ENCODE results near the gene TERB1. TPM values are rescaled to one million over a fixed set of nuclear protein-coding genes. Genes with fewer than 3 reads are reported as not detected.

Gene TERB1
- total RNA-seq, 4 donors from 2014 or later = not detected

DNA sequence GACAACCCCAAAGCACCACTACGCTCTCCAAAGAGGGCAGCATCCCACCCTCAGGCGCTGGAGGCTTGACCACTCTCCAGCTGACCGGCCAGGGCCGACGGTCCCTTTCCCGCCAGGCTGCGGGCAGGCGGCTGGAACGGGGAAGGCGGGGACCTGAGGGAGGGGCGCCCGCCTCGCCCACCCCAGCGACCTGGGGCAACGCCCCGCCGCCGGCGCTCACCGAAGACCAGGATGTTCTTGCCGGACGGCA, 50.4 kb downstream of the TERB1 start:
- H3K36me3 ChIP-seq = peaks cover 0 to 35% (median 0%) of the 10 kb centered on the region in 3 donors
- intact Hi-C loops (cut with DNase I) = no loop called here
- no peaks in the 10 kb centered on the region for H3K27me3 ChIP-seq
- H3K4me3 ChIP-seq = peak overlapping the region; percentile 85 to 99 (median 96)
- TF ChIP-seq, protein P1, sequence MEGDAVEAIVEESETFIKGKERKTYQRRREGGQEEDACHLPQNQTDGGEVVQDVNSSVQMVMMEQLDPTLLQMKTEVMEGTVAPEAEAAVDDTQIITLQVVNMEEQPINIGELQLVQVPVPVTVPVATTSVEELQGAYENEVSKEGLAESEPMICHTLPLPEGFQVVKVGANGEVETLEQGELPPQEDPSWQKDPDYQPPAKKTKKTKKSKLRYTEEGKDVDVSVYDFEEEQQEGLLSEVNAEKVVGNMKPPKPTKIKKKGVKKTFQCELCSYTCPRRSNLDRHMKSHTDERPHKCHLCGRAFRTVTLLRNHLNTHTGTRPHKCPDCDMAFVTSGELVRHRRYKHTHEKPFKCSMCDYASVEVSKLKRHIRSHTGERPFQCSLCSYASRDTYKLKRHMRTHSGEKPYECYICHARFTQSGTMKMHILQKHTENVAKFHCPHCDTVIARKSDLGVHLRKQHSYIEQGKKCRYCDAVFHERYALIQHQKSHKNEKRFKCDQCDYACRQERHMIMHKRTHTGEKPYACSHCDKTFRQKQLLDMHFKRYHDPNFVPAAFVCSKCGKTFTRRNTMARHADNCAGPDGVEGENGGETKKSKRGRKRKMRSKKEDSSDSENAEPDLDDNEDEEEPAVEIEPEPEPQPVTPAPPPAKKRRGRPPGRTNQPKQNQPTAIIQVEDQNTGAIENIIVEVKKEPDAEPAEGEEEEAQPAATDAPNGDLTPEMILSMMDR (IDR thresholded peaks at IDR 0.05) = no peak
- H3K27ac ChIP-seq = peak overlapping the region; percentile 94 to 98 (median 97)
- no peak for DNase-seq
- WGBS, 2 donors = 0% methylated on average over 2 of the region's 22 CpGs
- H3K9me3 ChIP-seq = no peaks in the 10 kb centered on the region
- H3K4me1 ChIP-seq = peaks cover 13 to 55% (median 23%) of the 10 kb centered on the region in 3 donors

DNA sequence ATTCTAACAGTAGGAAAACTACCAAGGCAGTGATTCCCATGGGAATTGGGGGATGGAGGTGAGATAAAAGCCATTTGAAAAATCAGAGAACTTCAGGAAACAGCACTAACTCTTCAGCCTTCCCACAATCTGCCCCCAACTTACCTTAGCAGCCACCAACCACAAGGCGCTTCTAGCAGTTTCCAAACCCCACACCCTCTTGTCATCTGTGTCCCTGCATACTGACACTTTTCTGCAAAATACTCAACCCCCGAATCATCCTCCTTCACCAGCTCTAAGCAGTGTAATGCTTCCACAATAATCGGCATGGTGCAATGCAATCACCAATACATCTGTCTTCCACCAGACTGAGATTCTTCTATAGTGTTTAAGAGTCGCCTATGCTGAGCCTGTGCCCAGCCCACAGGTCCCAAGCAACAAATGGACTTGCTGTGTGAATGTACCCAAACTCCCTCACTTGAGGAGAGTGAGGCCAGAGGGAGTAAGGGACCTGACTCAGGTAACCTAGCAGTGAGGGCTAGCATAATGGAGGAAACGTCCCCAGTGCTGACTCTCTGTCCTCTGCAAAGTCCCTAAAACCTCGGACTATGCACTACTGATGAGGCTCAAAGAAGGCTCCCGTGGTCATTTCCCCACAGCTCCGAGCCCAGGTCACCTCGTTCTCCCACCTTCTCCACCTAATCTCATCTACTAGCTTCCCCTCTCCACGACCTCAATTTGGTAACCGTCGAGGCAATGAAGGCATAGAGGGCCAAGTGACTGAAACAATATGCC, 50.9 kb downstream of the TERB1 start:
- 13% methylated on average over 12 of the region's 12 CpGs for WGBS, 2 donors
- DNase-seq = no peak
- Histone ChIP-seq H3K27ac (peak overlapping the region; percentile 94 to 98 (median 97)), H3K27me3 (no peaks in the 10 kb centered on the region), H3K4me3 (peak overlapping the region; percentile 85 to 99 (median 96)), H3K4me1 (peaks cover 13 to 55% (median 23%) of the 10 kb centered on the region in 3 donors), H3K36me3 (peaks cover 0 to 40% (median under 1%) of the 10 kb centered on the region in 3 donors), H3K9me3 (no peaks in the 10 kb centered on the region)
- TF ChIP-seq POLR2A (IDR thresholded peaks at IDR 0.05) = no peak
- TF ChIP-seq, protein P1 (IDR thresholded peaks at IDR 0.05) = no peak
- intact Hi-C loops (cut with DNase I) = no loop called here

DNA sequence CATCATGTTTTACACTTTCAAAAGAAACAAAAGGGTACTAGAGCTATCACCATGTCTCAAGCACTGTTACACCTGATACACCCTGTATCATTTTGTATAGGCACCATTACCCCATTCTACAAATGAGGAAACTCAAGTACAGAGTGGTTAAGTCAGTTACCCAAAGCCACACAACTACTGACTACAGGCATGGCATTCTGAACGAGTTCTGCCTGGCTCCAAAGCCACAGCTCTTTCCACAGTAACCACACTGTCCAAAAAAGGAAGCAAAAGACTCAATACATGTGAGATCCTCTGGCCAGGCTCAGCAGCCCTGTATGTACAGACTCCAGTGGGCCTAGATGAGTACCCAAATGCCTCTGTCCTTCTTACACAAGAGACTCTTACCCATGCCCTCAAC, 54.7 kb downstream of the TERB1 start:
- 20 to 50% methylated on average over 1 of the region's 1 CpG for WGBS, 2 donors
- no peak for DNase-seq
- H3K27ac ChIP-seq = no peak overlapping the region
- TF ChIP-seq POLR2A (IDR thresholded peaks at IDR 0.05) = no peak
- TF ChIP-seq, protein P1 (IDR thresholded peaks at IDR 0.05) = no peak
- no peaks in the 10 kb centered on the region for H3K9me3 ChIP-seq
- intact Hi-C loops (cut with DNase I) = no loop called here
- H3K4me3 ChIP-seq = no peak overlapping the region
- peaks cover 0 to 78% (median 10%) of the 10 kb centered on the region in 3 donors for H3K36me3 ChIP-seq
- peaks cover 17 to 55% (median 32%) of the 10 kb centered on the region in 3 donors for H3K4me1 ChIP-seq
- H3K27me3 ChIP-seq = no peaks in the 10 kb centered on the region

DNA sequence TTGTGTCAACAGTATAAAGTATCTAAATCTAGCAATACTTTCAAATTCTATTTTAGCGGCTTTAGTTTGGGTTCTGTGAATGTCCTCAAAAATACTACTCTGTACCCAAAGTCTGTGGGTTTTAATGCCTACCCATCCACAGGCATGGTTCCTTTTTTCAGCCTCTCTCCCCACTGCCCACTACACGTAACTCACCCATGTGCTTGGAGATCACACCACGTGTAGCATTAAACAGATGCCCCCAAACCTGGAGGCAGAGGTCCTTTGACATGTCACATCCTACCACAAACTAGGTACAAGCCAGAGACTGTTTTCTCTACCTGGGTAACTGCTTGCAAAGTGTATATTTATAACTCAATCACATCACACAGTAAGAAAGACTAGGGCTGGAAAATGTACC, 55.3 kb downstream of the TERB1 start:
- H3K27me3 ChIP-seq = no peaks in the 10 kb centered on the region
- peaks cover 0 to 78% (median 10%) of the 10 kb centered on the region in 3 donors for H3K36me3 ChIP-seq
- 82 to 92% methylated on average over 3 of the region's 3 CpGs for WGBS, 2 donors
- no peak overlapping the region for H3K27ac ChIP-seq
- H3K4me3 ChIP-seq = no peak overlapping the region
- DNase-seq = no peak
- TF ChIP-seq, protein P1 (IDR thresholded peaks at IDR 0.05) = no peak
- no peak for TF ChIP-seq POLR2A (IDR thresholded peaks at IDR 0.05)
- peaks cover 21 to 61% (median 37%) of the 10 kb centered on the region in 3 donors for H3K4me1 ChIP-seq
- intact Hi-C loops (cut with DNase I) = no loop called here
- no peaks in the 10 kb centered on the region for H3K9me3 ChIP-seq

DNA sequence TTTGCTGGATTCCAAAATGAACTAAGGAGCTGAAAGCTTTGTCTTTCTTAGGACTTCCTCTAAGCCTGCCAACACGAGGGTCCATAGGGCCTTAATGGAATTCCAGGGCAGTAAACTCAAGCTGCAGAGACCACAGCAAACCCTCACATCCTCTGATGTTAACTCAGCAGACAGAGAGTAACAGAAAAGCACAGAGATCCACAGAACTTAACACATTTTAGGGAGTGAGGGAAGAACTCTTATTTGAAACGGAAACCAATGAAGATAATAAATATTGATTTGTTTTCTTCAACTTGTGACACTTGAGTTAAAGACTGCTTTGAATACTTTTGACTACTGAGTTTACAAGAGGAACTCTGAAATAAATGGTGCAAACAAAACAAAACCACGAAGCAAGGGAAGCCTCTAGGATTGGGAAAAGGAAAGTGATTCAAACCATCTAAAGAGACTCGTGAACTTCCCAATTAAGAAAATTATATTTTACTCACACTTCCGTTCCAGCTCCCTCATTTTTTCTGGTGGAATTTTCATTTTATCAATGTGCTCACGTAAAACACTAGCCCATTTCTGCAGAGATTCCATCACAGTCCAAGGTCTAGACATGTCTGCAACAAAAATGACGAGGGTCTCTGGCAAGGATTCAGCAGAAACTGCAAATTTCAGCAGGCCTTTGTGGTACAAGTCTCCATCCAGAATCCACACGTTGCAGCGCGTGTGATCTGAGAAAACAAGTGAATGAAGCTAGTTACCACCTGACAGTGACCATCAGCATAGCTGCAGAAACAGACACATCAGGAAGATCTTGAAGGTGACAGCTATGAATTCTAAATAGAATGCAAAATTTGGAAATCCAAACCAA, 59.2 kb downstream of the TERB1 start:
- H3K27me3 ChIP-seq = no peaks in the 10 kb centered on the region
- intact Hi-C loops (cut with DNase I) = no loop called here
- TF ChIP-seq POLR2A (IDR thresholded peaks at IDR 0.05) = no peak
- TF ChIP-seq, protein P1 (IDR thresholded peaks at IDR 0.05) = no peak
- H3K27ac ChIP-seq = peak overlapping the region; percentile 61 to 87 (median 86)
- no peak overlapping the region for H3K4me3 ChIP-seq
- H3K36me3 ChIP-seq = peaks cover 10 to 89% (median 10%) of the 10 kb centered on the region in 3 donors
- 42 to 50% methylated on average over 10 of the region's 10 CpGs for WGBS, 2 donors
- no peaks in the 10 kb centered on the region for H3K9me3 ChIP-seq
- no peak for DNase-seq
- peaks cover 20 to 58% (median 36%) of the 10 kb centered on the region in 3 donors for H3K4me1 ChIP-seq
